Measurements from ENCODE around the gene LRRC52.

LRRC52 gene

GRCh38 chr1:165525708-165526107 lies 18.1 kb upstream of the LRRC52 start:
- DNase-seq (ENCODE audit: low read depth): no peak
- no peak overlapping the region for H3K4me3 ChIP-seq (ENCODE audit: low read depth, low read length)
- TF ChIP-seq, protein P1, sequence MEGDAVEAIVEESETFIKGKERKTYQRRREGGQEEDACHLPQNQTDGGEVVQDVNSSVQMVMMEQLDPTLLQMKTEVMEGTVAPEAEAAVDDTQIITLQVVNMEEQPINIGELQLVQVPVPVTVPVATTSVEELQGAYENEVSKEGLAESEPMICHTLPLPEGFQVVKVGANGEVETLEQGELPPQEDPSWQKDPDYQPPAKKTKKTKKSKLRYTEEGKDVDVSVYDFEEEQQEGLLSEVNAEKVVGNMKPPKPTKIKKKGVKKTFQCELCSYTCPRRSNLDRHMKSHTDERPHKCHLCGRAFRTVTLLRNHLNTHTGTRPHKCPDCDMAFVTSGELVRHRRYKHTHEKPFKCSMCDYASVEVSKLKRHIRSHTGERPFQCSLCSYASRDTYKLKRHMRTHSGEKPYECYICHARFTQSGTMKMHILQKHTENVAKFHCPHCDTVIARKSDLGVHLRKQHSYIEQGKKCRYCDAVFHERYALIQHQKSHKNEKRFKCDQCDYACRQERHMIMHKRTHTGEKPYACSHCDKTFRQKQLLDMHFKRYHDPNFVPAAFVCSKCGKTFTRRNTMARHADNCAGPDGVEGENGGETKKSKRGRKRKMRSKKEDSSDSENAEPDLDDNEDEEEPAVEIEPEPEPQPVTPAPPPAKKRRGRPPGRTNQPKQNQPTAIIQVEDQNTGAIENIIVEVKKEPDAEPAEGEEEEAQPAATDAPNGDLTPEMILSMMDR (conservative IDR thresholded peaks at IDR 0.05; ENCODE audit: low read depth, low read length): no peak

DNA sequence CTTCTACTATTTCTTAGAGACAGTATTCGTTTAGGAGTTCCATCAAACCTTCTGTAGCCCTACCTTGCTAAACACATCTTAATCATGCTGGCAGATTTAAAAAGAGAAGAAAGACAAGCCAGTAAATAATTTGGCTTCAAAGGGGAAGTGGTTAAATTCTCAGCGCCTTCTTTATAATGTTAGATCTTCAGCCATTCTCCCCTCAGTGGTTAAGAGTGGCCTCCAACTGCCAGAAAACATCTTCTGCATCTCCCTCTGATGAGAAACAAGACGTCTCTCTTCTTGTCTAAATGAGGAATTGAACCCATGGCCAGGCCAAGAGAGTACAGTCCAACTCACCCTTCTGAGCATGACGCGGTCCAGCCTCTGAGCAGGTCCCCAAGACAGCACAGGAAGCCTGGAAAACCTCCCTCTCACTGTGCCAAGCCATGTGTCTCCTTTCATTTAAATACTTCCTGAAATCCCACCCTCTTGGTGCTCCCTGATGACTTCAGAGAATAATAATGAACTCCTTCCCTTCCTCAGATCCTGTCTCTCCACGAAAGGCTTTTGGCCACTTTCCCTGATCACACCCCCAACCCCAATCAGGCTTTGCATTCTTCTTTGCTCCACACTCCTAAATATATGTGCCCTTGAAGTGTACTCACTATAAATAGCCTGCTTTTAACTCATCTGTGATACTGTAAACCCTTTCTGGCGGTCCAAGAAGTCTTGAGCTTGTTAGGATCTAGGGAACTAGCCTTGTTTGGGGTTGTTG lies 16.4 kb upstream of the LRRC52 start:
- H3K4me3 ChIP-seq (ENCODE audit: low read depth, low read length): no peak overlapping the region
- TF ChIP-seq, protein P1 (conservative IDR thresholded peaks at IDR 0.05; ENCODE audit: low read depth, low read length): no peak
- DNase-seq (ENCODE audit: low read depth): no peak

GRCh38 chr1:165531021-165531420 lies 12.8 kb upstream of the LRRC52 start:
- no peak for DNase-seq (ENCODE audit: low read depth)
- H3K4me3 ChIP-seq (ENCODE audit: low read depth, low read length): no peak overlapping the region

GRCh38 chr1:165532053-165532452 lies 11.7 kb upstream of the LRRC52 start:
- DNase-seq (ENCODE audit: low read depth): no peak
- no peak overlapping the region for H3K4me3 ChIP-seq (ENCODE audit: low read depth, low read length)
- TF ChIP-seq, protein P1 (conservative IDR thresholded peaks at IDR 0.05; ENCODE audit: low read depth, low read length): no peak

More at GRCh38 chr1:165531021-165531420, 12.8 kb upstream of the LRRC52 start:
- TF ChIP-seq, protein P1 (conservative IDR thresholded peaks at IDR 0.05; ENCODE audit: low read depth, low read length): no peak

- no peak overlapping the region for H3K4me3 ChIP-seq (ENCODE audit: low read depth, low read length)
- TF ChIP-seq, protein P1 (conservative IDR thresholded peaks at IDR 0.05; ENCODE audit: low read depth, low read length): no peak
- no peak for DNase-seq (ENCODE audit: low read depth)
These were observed 10.5 kb upstream of the LRRC52 start for GRCh38 chr1:165533254-165533653.

- H3K4me3 ChIP-seq (ENCODE audit: low read depth, low read length): no peak overlapping the region
- TF ChIP-seq, protein P1 (conservative IDR thresholded peaks at IDR 0.05; ENCODE audit: low read depth, low read length): no peak
- no peak for DNase-seq (ENCODE audit: low read depth)
These were observed 7.8 kb upstream of the LRRC52 start for GRCh38 chr1:165536016-165536415.
